GM12801 (cell line): ENCODE results near the gene CRACR2B.

ENCODE experiments used
- CTCF ChIP-seq: IDR thresholded peaks from one replicate; pipeline ENCODE4 v1.5.1; 2011; ENCODE audit warnings: control low read depth; ENCODE audit not compliant: insufficient read length; ENCODE audit errors: extremely low read depth

Gene CRACR2B

GRCh38 chr11:831961-832528 is 4.3 kb downstream of the CRACR2B start:
- no peak for TF ChIP-seq CTCF

- no peak for TF ChIP-seq CTCF
Observed at GRCh38 chr11:832529-833113, 4.9 kb downstream of the CRACR2B start, which contains the start of gene CD151. CD151 (plus strand) TSS chr11:832952; CDS start chr11:836070, 3,118 bp downstream.

- no peak for TF ChIP-seq CTCF
Observed at GRCh38 chr11:833114-833791, 5.5 kb downstream of the CRACR2B start.

- no peak for TF ChIP-seq CTCF
Observed at GRCh38 chr11:833849-834311, 6.2 kb downstream of the CRACR2B start.

- TF ChIP-seq CTCF, result no peak
Observed at GRCh38 chr11:834371-835316, 6.9 kb downstream of the CRACR2B start.

GRCh38 chr11:836274-836673 is 8.6 kb downstream of the CRACR2B start:
- TF ChIP-seq CTCF, result no peak

GRCh38 chr11:836700-837099 is 9.0 kb downstream of the CRACR2B start:
- TF ChIP-seq CTCF, result no peak
